ENCODE results near the gene RAD51B. TPM values are rescaled to one million over a fixed set of nuclear protein-coding genes. Genes with fewer than 3 reads are reported as not detected.

The RAD51B gene
- total RNA-seq, 1 experiment from 2014 or later, result 20.0 TPM

DNA sequence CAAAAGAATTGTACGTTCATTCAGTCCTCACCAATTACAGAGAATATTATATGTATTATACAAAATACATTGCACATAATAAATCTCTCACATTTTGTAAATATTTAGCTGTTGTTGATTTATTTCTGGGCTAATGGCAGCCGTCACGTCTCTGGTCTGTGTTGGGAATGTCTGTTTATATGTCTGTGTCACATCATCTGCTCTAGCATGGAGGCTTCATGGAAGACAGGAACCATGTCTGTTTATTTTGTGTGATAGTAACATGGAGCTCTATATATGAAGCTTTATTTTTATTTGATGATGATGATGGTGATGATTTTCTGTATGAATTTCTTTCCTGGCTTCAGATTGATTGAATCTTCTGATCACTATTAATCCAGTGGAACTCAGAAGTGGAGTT, 138.4 kb downstream of the RAD51B start (continued):
- TF ChIP-seq, protein P1, sequence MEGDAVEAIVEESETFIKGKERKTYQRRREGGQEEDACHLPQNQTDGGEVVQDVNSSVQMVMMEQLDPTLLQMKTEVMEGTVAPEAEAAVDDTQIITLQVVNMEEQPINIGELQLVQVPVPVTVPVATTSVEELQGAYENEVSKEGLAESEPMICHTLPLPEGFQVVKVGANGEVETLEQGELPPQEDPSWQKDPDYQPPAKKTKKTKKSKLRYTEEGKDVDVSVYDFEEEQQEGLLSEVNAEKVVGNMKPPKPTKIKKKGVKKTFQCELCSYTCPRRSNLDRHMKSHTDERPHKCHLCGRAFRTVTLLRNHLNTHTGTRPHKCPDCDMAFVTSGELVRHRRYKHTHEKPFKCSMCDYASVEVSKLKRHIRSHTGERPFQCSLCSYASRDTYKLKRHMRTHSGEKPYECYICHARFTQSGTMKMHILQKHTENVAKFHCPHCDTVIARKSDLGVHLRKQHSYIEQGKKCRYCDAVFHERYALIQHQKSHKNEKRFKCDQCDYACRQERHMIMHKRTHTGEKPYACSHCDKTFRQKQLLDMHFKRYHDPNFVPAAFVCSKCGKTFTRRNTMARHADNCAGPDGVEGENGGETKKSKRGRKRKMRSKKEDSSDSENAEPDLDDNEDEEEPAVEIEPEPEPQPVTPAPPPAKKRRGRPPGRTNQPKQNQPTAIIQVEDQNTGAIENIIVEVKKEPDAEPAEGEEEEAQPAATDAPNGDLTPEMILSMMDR (IDR thresholded peaks at IDR 0.05 in 2 of 3, conservative IDR thresholded peaks at IDR 0.05 in 1 of 3; ENCODE audit: borderline replicate concordance in 1 of 3, insufficient read depth in 1 of 3, low read depth in 2 of 3, low read length in 2 of 3), result no peak

GRCh38 chr14:67961676-67962075, 142.1 kb downstream of the RAD51B start:
- Histone ChIP-seq H3K4me3 (replicated peaks in 1 of 2; ENCODE audit: low read depth in 1 of 2, low read length in 2 of 2) (no peak overlapping the region), H3K27me3 (ENCODE audit: insufficient read depth, low read length) (no peaks in the 10 kb centered on the region), H3K9me3 (ENCODE audit: control insufficient read depth in 1 of 2, insufficient read depth in 1 of 2, low read depth in 1 of 2, low read length in 2 of 2) (no peaks in the 10 kb centered on the region), H3K36me3 (ENCODE audit: control insufficient read depth in 1 of 2, insufficient read depth in 2 of 2, low read length in 2 of 2) (no peaks in the 10 kb centered on the region), H3K27ac (ENCODE audit: low read depth, low read length) (no peak overlapping the region), H4K20me1 (ENCODE audit: insufficient read depth) (no peaks in the 10 kb centered on the region), H3K9ac (ENCODE audit: low read length) (no peak overlapping the region), H3K9me2 (ENCODE audit: insufficient read depth) (no peaks in the 10 kb centered on the region), H3K4me1 (ENCODE audit: control insufficient read depth in 1 of 2, insufficient read depth in 2 of 2, low read length in 2 of 2) (peaks cover 6 to 8% of the 10 kb centered on the region in 2 experiments; a peak in 3 of 4 replicates), H3K79me2 (ENCODE audit: insufficient read depth, low read length) (no peaks in the 10 kb centered on the region), H3K4me2 (ENCODE audit: low read length) (no peak overlapping the region), H2AFZ (ENCODE audit: low read depth, low read length, poor library complexity, severe bottlenecking) (no peak overlapping the region)
- CTCF ChIA-PET, result no interaction called here
- TF ChIP-seq ELF1 (IDR thresholded peaks at IDR 0.05; ENCODE audit: borderline replicate concordance, low read depth) (no peak), TCF7L2 (IDR thresholded peaks at IDR 0.05; ENCODE audit: borderline replicate concordance, extremely low read depth, insufficient read depth, insufficient read length) (no peak), YY1 (IDR thresholded peaks at IDR 0.05; ENCODE audit: extremely low read depth, insufficient replicate concordance, low read depth, low read length) (no peak), POLR2A (IDR thresholded peaks at IDR 0.05; ENCODE audit: borderline replicate concordance, extremely low read depth, insufficient read depth, insufficient read length) (no peak), FOSL1 (IDR thresholded peaks at IDR 0.05; ENCODE audit: low read depth) (no peak), CEBPB (IDR thresholded peaks at IDR 0.05; ENCODE audit: low read depth) (no peak), SP1 (IDR thresholded peaks at IDR 0.05; ENCODE audit: low read depth) (no peak), EGR1 (IDR thresholded peaks at IDR 0.05; ENCODE audit: low read depth) (no peak), ZNF274 (IDR thresholded peaks at IDR 0.05; ENCODE audit: low read depth, low read length) (no peak), CBX3 (IDR thresholded peaks at IDR 0.05; ENCODE audit: low read depth) (no peak), MAX (IDR thresholded peaks at IDR 0.05) (no peak), EZH2phosphoT487 (IDR thresholded peaks at IDR 0.05; ENCODE audit: borderline replicate concordance) (no peak)
- TF ChIP-seq, protein P2, sequence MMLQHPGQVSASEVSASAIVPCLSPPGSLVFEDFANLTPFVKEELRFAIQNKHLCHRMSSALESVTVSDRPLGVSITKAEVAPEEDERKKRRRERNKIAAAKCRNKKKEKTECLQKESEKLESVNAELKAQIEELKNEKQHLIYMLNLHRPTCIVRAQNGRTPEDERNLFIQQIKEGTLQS (IDR thresholded peaks at IDR 0.05), result no peak
- ATAC-seq, result no peak
- RAD21 ChIA-PET (ENCODE audit: low non-redundant PET in 1 of 2, low total read pairs in 2 of 2, uncharacterized antibody in 2 of 2, unreplicated experiment in 2 of 2), result no interaction called here
- no peak for DNase-seq (ENCODE audit: low read depth, low spot score)
- POLR2A ChIA-PET, result no interaction called here
- BruUV-seq (replicated peaks), result no TSS peak
- intact Hi-C loops (cut with micrococcal nuclease), result no loop called here

Measured in HCT116 (cell line).